ENCODE data around the gene SIGMAR1.

The SIGMAR1 gene

GRCh38 chr9:34637356-34638137 is at the start of gene SIGMAR1:
SIGMAR1 (minus strand) TSS chr9:34637787; CDS start chr9:34637697, 90 bp downstream.
- peak; percentile 87 to 89 (median 88) for DNase-seq (ENCODE audit: low read depth in 3 of 3)

- no peak for DNase-seq (ENCODE audit: low read depth in 3 of 3)
Measured at GRCh38 chr9:34686732-34687131, 49.1 kb upstream of the SIGMAR1 start.

- no peak for DNase-seq (ENCODE audit: low read depth in 3 of 3)
Measured at GRCh38 chr9:34686231-34686630, 48.6 kb upstream of the SIGMAR1 start.

GRCh38 chr9:34685591-34685990 is 48.0 kb upstream of the SIGMAR1 start:
- no peak for DNase-seq (ENCODE audit: low read depth in 3 of 3)

GRCh38 chr9:34684816-34685215 is 47.2 kb upstream of the SIGMAR1 start:
- no peak for DNase-seq (ENCODE audit: low read depth in 3 of 3)

DNA sequence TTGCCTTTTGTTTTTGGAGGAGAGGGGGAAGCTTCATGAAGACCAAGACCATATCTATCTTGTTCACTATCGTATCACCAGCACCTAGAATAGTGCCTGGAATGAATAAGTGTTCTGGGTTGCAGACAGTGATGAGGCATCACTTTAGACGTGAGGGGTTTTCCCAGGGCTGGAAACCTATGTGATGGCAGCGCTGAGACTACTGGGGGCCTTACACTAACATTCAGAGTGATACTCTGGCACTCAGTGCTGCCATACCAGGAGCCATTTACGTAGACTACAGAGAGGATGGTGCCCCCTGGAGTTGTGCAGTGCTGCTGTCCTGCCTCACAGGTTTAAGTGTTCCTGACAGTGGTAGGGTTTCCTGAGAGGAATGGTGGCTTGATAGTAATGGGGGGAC is 46.6 kb upstream of the SIGMAR1 start:
- DNase-seq (ENCODE audit: low read depth in 3 of 3) = peak in 2 of 3 donors; percentile 6 to 29

DNA sequence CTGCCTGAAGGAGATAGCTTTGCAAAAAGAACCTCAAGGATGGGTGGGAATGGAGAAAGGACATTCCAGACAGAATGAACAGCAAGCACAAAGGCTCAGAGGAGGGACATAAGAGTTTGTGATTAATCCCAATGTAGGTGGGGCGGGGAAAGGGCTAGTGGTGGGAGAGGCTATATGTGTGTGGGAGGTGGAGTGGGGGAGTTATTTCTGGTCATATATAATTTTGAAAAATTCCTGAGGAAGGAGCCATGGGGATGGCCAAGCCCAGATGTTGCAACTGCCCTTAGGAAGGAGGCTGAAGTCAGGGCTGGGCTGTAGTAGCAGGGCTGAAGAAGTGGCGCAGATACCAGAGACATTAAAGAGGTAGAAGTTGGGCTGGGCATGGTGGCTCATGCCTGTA is 38.3 kb upstream of the SIGMAR1 start:
- DNase-seq (ENCODE audit: low read depth in 3 of 3) = no peak

GRCh38 chr9:34675048-34675714 is 37.6 kb upstream of the SIGMAR1 start:
- peak in 2 of 3 donors; percentile 41 to 52 for DNase-seq (ENCODE audit: low read depth in 3 of 3)

- DNase-seq (ENCODE audit: low read depth in 3 of 3) = no peak
Measured at GRCh38 chr9:34674440-34674839, 36.9 kb upstream of the SIGMAR1 start.

DNA sequence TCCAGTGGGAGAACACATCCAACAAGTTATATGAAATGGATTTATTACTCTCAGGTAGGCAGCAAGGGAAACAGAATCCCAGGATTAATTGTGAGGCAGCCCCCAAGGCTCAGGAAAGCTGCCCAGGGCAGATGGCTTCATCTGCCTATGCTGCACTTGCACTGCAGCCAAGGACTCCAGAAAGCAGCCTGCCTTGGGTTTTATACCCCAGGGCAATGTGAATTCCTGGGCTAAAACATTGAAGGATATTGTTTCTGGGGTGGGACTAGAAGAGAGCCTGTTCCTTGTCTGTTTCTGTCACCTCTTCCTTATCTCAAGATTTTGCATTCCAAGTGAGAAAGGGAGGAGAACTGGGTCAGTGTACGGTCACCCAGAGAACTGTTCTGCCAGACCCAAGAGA is 33.7 kb upstream of the SIGMAR1 start:
- no peak for DNase-seq (ENCODE audit: low read depth in 3 of 3)

DNA sequence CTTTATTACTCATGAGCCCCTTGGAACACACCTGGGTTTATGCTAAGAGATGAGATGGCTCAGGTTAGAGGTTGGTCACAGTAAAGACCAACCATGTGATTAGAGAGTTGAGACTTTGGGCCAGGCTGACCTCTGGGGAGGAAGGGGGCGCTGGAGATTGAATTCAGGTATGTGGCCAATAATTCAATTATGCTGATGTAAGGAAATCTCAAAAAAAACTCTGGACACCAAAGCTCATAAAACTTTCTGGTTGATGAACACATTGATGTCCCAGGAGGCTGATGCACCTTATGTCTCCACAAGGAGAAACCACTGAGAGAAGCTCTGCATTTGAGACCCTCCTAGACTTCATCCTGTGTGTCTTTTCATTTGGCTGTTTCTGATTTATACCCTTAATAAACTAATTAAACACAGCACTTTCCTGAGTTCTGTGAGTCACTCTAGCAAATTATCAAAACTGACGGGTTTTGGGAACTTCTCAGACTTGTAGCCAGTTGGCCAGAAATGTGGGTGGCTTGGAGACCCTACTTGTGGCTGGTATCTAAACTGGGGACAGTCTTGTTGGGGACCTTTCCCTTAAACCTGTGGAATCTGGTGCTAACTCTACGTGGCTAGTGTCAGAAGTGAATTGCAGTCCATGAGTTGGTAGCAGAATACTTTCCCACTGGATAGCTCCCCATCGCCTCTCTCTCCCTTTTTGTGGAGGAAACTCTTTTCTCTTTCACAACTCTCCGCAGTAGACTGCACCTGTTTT is 32.4 kb upstream of the SIGMAR1 start:
- DNase-seq (ENCODE audit: low read depth in 3 of 3) = no peak

DNA sequence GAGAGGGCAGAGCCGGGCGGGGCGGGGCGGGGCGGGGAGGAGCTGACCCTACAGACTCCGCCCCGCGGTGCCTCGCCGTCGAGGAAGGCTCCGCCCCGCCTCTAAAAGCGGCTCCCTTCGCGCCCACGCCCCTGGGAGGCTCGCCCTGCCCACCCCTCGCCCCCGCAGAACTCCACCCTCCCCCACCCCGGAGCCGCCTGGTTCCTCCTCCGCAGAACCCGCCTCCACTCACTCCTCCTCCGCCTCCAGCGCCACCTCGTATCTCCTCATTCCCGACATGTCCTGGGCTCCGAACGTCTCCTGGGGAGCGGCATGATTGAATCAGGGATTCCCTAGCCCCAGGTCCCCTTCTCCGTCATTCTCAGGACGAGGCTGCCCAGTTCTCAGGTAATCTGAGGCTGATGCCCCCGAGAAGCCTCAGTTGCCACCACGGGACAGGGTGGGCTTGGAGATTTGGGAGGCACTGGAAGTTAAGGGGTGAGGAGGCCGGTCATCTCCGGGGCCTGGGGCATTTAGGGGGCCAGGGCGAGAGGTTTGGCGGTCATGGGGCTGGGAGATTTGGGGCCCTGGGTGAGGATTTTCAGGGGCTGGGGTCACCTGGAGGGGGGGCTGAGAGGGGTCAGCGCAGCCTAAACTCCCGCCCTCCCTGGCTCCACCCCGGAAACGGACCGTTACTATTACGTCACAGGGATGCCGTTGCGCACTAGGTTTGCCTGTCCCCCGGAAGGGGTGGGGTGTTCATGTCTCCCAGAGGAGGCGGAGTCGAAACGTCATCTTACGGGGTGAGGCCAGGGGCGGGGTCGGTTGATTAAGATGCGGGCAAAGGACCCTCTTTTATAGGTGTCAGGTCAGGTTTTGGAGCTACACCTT is 28.0 kb upstream of the SIGMAR1 start:
- peak; percentile 65 to 80 (median 77) for DNase-seq (ENCODE audit: low read depth in 3 of 3)

- DNase-seq (ENCODE audit: low read depth in 3 of 3) = no peak
Measured at GRCh38 chr9:34665067-34665380, 27.4 kb upstream of the SIGMAR1 start.

- peak in 2 of 3 donors; percentile 55 to 61 for DNase-seq (ENCODE audit: low read depth in 3 of 3)
Measured at GRCh38 chr9:34664281-34665066, 26.9 kb upstream of the SIGMAR1 start.

GRCh38 chr9:34663303-34663605 is 25.7 kb upstream of the SIGMAR1 start:
- DNase-seq (ENCODE audit: low read depth in 3 of 3) = no peak

DNA sequence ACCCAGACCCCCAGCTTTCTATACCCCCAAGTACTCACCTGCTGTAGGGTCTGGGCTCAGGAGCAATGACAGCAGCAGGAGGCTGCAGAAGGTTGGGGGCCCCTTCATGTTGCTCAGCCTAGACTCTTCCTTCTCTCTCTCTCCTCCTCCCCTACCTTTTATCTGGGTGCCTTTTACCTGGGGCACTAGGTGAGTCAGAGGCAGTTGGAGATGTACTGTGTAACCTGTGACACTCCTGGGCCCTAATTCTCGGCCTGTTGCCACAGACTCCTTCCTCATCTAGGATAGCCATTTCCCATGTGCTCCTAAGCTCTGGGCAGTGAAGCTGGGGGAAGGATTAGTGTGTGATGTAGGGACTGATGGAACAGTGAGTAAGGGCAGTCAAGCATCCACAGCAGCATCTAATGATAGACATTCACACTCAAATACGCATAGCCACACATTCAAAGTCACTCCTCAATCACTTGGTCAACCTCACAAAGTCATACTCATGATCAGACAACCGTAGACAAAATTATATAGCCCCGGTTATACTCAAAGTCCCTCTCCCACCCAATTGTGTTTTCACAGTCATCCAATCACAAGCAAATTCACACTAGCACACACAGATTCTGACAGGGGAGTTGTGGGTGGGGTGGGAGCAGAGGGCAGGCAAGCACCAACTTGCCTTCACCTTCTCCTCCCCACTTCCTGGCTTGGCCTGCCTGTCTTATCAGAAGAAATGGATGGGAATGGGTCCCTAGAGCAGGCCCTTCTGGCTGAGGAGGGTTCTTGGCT is 25.1 kb upstream of the SIGMAR1 start, which contains the start of gene CCL27:
Gene CCL27, minus strand, starts transcription at position 132 of the 777 bp plus-strand sequence. Its CDS starts 24 bp downstream, at position 108.
- DNase-seq (ENCODE audit: low read depth in 3 of 3) = no peak

DNA sequence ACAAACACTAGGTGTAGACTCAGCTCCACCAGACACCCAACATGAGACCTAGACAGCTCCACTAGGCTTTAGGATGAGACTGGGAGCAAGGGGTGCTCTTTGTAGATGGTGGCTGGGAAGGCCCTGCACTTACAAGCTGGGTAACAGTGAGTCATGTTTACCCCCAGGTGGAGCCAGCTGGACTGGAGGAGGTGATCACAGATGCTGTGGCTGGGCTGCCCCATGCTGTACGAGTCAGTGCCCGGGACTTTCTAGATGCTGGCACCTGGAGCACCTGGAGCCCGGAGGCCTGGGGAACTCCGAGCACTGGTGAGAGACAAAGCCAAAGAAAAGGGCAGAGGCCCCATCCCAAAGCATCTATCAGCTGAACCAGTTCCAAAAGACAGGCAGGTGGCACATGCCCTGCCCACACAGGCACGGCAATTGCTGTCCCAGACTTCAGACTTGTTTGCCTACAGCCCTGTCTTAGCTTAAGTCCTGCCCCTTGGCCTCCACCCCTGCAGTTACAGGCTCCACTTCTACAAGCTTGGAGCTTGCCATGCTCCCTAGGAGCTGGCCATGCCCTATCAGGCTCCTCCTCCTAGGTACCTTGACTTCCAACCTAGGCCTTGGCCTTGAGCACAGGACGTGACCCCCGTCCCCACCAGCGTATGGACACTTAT is 22.1 kb upstream of the SIGMAR1 start:
- DNase-seq (ENCODE audit: low read depth in 3 of 3) = no peak

- no peak for DNase-seq (ENCODE audit: low read depth in 3 of 3)
Measured at GRCh38 chr9:34658461-34658860, 20.9 kb upstream of the SIGMAR1 start.

- DNase-seq (ENCODE audit: low read depth in 3 of 3) = no peak
Measured at GRCh38 chr9:34656992-34657391, 19.4 kb upstream of the SIGMAR1 start.

GRCh38 chr9:34655394-34655793 is 17.8 kb upstream of the SIGMAR1 start:
- DNase-seq (ENCODE audit: low read depth in 3 of 3) = no peak
